Activated T-cell treated with anti-CD3 and anti-CD28 coated beads, Interleukin-2, amount 50 U/mL, for 4 hours (primary cell): ENCODE data around the gene FABP1. TPM values are rescaled to one million over a fixed set of nuclear protein-coding genes. Genes with fewer than 3 reads are reported as not detected.

Experiments
- ATAC-seq, 2 donors: fragments of 200-7000 bp; cut with Tn5 transposase; one replicate each; pipeline ENCODE4 v1.10.0; 2021
- DNase-seq: peaks from one replicate; pipeline ENCODE4 v3.0.0-alpha.2; 2020
- H3K27me3 Mint-ChIP-seq: one replicate; pipeline ENCODE4 v1.8.0; 2021; ENCODE audit warnings: low read depth, mixed read lengths
- H3K36me3 Mint-ChIP-seq: one replicate; pipeline ENCODE4 v1.8.0; 2022; ENCODE audit warnings: mixed read lengths; ENCODE audit not compliant: insufficient read depth
- H3K4me1 Mint-ChIP-seq: one replicate; pipeline ENCODE4 v1.8.0; 2021; ENCODE audit warnings: low read depth, mixed read lengths
- H3K4me3 Mint-ChIP-seq: one replicate; pipeline ENCODE4 v1.8.0; 2021; ENCODE audit warnings: mild to moderate bottlenecking, moderate library complexity, mixed read lengths
- H3K9me3 Mint-ChIP-seq: one replicate; pipeline ENCODE4 v1.8.0; 2021; ENCODE audit warnings: mixed read lengths
- total RNA-seq, 3 donors: library from RNA; stranded (reverse); gene quantifications; one replicate each; pipeline ENCODE4 v1.2.1, GENCODE V29; 2021

The FABP1 gene
- total RNA-seq, 3 donors from 2014 or later, result 0.30 to 0.40 (median 0.35) TPM

GRCh38 chr2:88113069-88113468 is 14.8 kb downstream of the FABP1 start:
- no peak for DNase-seq
- H3K27me3 Mint-ChIP-seq, result peaks cover 9% of the 10 kb centered on the region
- no peaks in the 10 kb centered on the region for H3K4me1 Mint-ChIP-seq
- no peaks in the 10 kb centered on the region for H3K9me3 Mint-ChIP-seq
- ATAC-seq, result no peak
- H3K36me3 Mint-ChIP-seq, result no peaks in the 10 kb centered on the region
- no peak overlapping the region for H3K4me3 Mint-ChIP-seq

GRCh38 chr2:88110830-88111229 is 17.0 kb downstream of the FABP1 start:
- Mint-ChIP-seq H3K9me3 (no peaks in the 10 kb centered on the region), H3K36me3 (no peaks in the 10 kb centered on the region), H3K4me1 (no peaks in the 10 kb centered on the region), H3K27me3 (peaks cover 3% of the 10 kb centered on the region), H3K4me3 (no peak overlapping the region)
- DNase-seq (no peak), ATAC-seq (no peak)

DNA sequence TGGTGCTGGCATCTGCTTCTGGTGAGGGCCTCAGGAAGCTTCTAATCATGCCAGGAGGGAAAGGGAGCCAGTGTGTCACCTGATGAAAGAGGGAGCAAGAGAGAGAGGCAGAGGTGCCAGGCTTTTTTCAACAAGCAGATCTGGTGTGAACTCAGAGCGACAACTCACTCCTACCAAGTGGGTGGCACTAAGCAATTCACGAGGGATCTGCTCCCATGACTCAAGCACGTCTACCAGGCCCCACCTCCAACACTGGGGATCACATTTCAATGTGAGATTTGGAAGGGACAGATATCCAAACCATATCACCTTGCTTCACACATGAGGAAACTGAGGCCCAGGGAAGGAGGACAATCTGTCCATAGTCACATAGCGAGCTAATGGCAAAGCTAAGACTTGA is 19.1 kb downstream of the FABP1 start:
- H3K36me3 Mint-ChIP-seq, result no peaks in the 10 kb centered on the region

DNA sequence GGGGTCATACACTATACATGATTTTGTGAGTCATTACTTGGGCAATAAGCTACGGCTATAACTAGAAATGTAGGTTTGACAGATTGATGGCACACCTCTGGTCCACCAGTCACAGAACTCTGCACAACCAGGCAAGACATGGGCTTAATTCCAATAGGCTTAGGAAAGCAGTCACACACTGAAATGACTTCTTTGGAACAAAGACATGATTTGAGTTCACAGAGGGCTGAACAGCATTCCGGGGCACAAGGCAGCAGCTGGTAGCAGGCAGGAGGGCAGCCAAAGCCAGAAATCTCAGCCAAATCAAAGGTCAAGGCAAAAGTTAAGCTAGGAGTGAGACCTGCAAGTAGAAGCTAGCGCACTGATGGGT is 27.4 kb downstream of the FABP1 start:
- DNase-seq (no peak), ATAC-seq (no peak)
- Mint-ChIP-seq H3K9me3 (no peaks in the 10 kb centered on the region), H3K27me3 (peaks cover 2% of the 10 kb centered on the region), H3K4me1 (no peaks in the 10 kb centered on the region), H3K36me3 (no peaks in the 10 kb centered on the region), H3K4me3 (no peak overlapping the region)

More for the DNA sequence above, 19.1 kb downstream of the FABP1 start:
- DNase-seq (no peak), ATAC-seq (no peak)
- H3K4me3 Mint-ChIP-seq, result no peak overlapping the region
- H3K27me3 Mint-ChIP-seq, result peaks cover 3% of the 10 kb centered on the region
- no peaks in the 10 kb centered on the region for H3K9me3 Mint-ChIP-seq
- no peaks in the 10 kb centered on the region for H3K4me1 Mint-ChIP-seq

DNA sequence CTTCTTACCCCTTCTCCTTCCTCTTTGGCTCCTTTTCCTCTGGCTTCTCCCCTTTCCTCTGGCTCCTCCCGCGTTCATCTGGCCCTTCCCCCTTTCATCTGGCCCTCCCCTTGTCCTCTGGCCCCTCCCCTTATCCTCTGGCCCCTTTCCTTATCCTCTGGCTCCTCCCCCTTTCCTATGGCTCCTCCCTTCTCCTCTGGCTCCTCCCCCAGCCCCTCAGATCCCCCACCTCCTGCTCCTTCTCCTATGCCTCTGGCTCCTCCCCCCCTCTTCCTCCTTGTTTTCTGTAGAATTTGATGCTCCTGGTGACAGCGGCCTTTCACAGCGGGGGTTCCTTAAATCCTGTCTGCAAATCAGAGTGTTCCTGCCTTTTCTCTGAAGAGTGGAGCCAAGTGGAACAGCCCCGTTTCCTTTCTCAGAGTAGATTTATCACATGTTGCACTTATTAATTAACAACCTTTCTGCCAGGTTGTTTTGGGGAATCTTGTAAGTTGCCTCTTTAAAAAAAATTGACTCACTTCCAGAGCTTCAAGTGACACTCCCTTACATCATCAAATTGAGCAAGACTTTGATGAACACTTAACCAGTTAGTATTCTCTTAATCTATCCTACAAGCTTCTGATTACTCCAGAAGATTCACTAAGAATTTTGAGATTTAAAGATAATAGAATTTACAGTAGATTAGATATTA is 27.9 kb downstream of the FABP1 start:
- no peaks in the 10 kb centered on the region for H3K4me1 Mint-ChIP-seq
- H3K36me3 Mint-ChIP-seq, result no peaks in the 10 kb centered on the region
- no peak overlapping the region for H3K4me3 Mint-ChIP-seq
- ATAC-seq (no peak), DNase-seq (no peak)
- no peaks in the 10 kb centered on the region for H3K9me3 Mint-ChIP-seq
- peaks cover 2% of the 10 kb centered on the region for H3K27me3 Mint-ChIP-seq

GRCh38 chr2:88098558-88098900 is 29.3 kb downstream of the FABP1 start:
- ATAC-seq (no peak), DNase-seq (no peak)
- no peaks in the 10 kb centered on the region for H3K36me3 Mint-ChIP-seq
- H3K27me3 Mint-ChIP-seq, result peaks cover 2% of the 10 kb centered on the region
- H3K4me1 Mint-ChIP-seq, result no peaks in the 10 kb centered on the region
- no peaks in the 10 kb centered on the region for H3K9me3 Mint-ChIP-seq
- no peak overlapping the region for H3K4me3 Mint-ChIP-seq

DNA sequence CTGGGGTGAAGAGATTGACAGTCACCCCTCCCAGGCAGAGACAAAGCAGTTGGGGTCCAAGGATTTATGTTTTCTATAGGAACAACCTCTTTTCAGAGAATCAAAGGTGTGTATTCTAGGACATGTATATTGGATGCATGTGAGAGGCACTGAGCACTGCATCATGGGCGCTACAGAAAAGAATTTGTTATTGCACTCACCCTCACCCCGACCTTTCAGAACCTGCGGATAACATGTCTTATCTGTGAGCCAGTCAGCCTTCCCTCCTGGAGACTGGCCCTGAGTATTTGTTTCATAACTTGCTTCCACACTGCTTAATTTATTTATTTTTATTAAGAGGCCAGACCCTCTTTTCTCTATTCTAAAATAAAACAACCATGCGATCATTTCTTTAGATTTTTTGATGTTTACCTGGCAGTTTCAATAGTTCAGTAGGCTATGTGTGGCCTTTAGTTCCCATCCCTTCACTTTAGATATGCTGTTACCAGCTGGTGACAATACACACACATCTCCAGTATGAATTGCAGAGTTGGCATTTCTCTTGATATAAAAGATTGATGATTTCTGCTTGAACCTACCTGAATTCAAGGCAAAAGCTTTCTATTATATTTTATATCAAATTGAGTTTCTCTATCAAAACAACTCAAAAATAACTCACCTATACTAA is 29.8 kb downstream of the FABP1 start:
- peaks cover 2% of the 10 kb centered on the region for H3K27me3 Mint-ChIP-seq
- peaks cover under 1% of the 10 kb centered on the region for H3K4me1 Mint-ChIP-seq
- DNase-seq (no peak), ATAC-seq (no peak)
- no peaks in the 10 kb centered on the region for H3K36me3 Mint-ChIP-seq
- no peak overlapping the region for H3K4me3 Mint-ChIP-seq
- no peaks in the 10 kb centered on the region for H3K9me3 Mint-ChIP-seq

DNA sequence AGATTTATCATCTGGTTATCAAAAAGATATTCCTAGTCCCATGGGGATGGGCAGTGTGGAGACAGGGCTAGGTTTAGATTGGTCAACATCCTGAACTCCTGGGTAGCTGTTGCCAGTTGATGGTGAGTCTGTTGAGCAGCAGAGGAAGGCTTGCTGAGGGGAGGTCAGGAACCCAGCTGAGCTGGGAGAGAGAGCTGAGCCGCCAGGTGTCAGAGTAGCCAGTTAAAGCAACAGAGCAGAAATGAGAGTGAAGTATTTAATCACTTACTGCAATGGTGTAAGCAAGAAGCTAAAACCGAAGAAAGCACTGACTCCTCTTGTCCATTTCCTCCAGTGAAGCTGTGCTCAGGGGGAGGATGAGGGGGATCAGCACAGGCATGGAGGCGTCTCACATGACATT is 30.7 kb downstream of the FABP1 start:
- DNase-seq (no peak), ATAC-seq (no peak)
- Mint-ChIP-seq H3K4me1 (peaks cover 1% of the 10 kb centered on the region), H3K9me3 (no peaks in the 10 kb centered on the region), H3K4me3 (no peak overlapping the region), H3K27me3 (no peaks in the 10 kb centered on the region), H3K36me3 (no peaks in the 10 kb centered on the region)

- no peak for ATAC-seq
- H3K9me3 Mint-ChIP-seq, result no peaks in the 10 kb centered on the region
- H3K27me3 Mint-ChIP-seq, result no peaks in the 10 kb centered on the region
- DNase-seq, result no peak
- no peak overlapping the region for H3K4me3 Mint-ChIP-seq
- no peaks in the 10 kb centered on the region for H3K36me3 Mint-ChIP-seq
- peaks cover 1% of the 10 kb centered on the region for H3K4me1 Mint-ChIP-seq
Measured at GRCh38 chr2:88096708-88097107, 31.2 kb downstream of the FABP1 start.

- Mint-ChIP-seq H3K36me3 (no peaks in the 10 kb centered on the region), H3K9me3 (no peaks in the 10 kb centered on the region), H3K4me1 (peaks cover 16% of the 10 kb centered on the region), H3K4me3 (no peak overlapping the region), H3K27me3 (no peaks in the 10 kb centered on the region)
- DNase-seq (no peak), ATAC-seq (no peak)
Measured at GRCh38 chr2:88095022-88095421, 32.8 kb downstream of the FABP1 start.

DNA sequence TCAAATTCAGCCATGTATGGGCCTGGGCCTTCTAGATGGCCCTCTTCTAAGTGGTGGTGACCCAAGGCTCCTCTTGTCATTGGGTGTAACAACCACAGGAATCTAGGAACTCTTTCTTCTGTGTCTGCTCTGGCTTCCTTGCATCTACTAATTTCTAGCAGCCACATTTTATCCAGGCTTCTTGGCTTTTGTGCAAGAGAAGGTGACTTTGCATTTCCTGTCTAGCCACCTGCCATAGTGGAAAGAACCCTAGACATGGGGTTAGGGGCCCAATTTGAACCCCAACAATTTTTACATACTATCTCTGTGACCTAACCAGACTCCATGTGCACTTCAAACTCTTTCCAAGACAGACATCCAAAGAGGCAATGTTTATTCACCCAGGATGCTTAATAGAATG is 35.1 kb downstream of the FABP1 start:
- Mint-ChIP-seq H3K27me3 (no peaks in the 10 kb centered on the region), H3K36me3 (no peaks in the 10 kb centered on the region), H3K4me1 (peaks cover 22% of the 10 kb centered on the region), H3K4me3 (no peak overlapping the region), H3K9me3 (no peaks in the 10 kb centered on the region)
- DNase-seq, result no peak
- no peak for ATAC-seq

DNA sequence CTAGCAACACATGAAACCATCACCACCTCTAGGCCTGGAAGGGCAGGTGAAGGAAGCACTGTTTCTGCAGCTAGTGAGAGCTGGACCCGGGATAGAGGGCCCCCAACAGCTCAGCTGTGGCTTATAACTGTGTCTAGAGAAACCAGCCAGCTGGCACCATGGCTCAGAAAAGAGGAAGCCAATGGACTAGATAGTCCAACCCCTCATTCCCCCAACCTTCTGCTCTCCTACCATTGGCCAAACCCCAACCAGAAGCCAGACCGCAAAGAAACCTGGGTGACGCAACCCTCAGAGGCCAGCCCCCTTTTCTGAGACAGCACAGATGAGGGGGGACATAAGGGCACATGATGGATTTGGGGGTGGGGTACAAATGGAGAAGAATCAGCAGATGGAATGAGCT is 35.9 kb downstream of the FABP1 start:
- no peaks in the 10 kb centered on the region for H3K36me3 Mint-ChIP-seq
- H3K27me3 Mint-ChIP-seq, result no peaks in the 10 kb centered on the region
- no peak for ATAC-seq
- no peaks in the 10 kb centered on the region for H3K9me3 Mint-ChIP-seq
- H3K4me3 Mint-ChIP-seq, result no peak overlapping the region
- H3K4me1 Mint-ChIP-seq, result peaks cover 22% of the 10 kb centered on the region
- no peak for DNase-seq

DNA sequence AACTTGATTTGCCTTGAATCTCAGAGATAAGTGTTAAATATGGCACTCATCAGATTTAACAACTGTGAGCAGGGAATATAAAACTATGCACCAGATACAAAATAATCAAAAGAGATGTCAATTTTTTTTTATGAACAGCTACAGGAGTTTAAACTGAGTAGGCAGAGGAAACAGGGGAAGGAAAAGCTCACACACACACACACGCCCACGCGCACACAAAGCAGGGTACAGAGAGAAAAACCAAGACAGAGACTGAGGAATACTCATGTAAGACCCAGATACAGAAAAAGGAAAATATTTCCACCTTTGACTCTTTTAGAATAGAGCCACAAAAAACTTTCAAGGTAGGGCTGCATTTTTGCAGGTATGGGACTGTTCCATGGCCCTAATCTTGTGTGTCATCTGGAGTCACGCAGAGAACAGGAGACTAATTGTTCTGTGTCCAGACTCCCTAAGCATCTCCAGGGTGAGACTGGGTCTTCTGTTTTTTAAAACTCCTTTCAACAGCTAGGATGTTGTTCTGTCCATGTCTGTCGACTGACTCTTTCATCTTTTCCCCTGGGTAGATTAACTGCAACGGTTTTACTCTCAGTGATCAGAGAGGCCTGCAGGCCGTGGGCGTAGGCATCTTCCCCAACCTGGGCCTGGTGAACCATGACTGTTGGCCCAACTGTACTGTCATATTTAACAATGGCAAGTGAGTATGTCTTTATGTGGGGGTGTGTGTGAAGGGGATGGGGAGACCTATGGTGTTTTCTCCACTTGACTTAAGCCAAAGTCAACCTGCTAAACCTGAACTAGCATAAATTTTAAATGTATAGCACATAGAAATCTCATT is 37.2 kb downstream of the FABP1 start:
- H3K4me1 Mint-ChIP-seq, result peaks cover 22% of the 10 kb centered on the region
- H3K9me3 Mint-ChIP-seq, result no peaks in the 10 kb centered on the region
- DNase-seq, result peak; percentile 59
- peak overlapping the region; percentile 2 for H3K4me3 Mint-ChIP-seq
- no peaks in the 10 kb centered on the region for H3K36me3 Mint-ChIP-seq
- ATAC-seq, result peak; percentile 51 to 69
- H3K27me3 Mint-ChIP-seq, result no peaks in the 10 kb centered on the region

GRCh38 chr2:88088999-88089398 is 38.9 kb downstream of the FABP1 start:
- H3K4me1 Mint-ChIP-seq, result peaks cover 22% of the 10 kb centered on the region
- ATAC-seq, result no peak
- no peaks in the 10 kb centered on the region for H3K36me3 Mint-ChIP-seq
- no peak overlapping the region for H3K4me3 Mint-ChIP-seq
- no peaks in the 10 kb centered on the region for H3K27me3 Mint-ChIP-seq
- H3K9me3 Mint-ChIP-seq, result no peaks in the 10 kb centered on the region
- no peak for DNase-seq

DNA sequence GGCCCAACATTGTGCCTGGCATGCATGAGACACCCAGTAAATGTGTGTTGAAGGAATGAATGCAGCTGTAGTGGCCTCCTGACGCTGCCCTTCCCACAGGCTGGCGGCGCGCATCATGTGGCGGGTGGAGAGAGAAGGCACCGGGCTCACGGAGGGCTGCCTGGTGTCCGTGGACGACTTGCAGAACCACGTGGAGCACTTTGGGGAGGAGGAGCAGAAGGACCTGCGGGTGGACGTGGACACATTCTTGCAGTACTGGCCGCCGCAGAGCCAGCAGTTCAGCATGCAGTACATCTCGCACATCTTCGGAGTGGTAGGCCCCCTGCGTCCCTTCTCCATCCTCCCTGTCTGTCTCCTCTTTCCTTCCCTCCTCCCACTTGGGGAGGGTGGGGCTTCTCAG is 40.1 kb downstream of the FABP1 start:
- ATAC-seq (no peak), DNase-seq (no peak)
- Mint-ChIP-seq H3K9me3 (no peaks in the 10 kb centered on the region), H3K27me3 (no peaks in the 10 kb centered on the region), H3K4me3 (no peak overlapping the region), H3K36me3 (no peaks in the 10 kb centered on the region), H3K4me1 (peaks cover 20% of the 10 kb centered on the region)
